Stimulated activated CD8-positive, alpha-beta memory T cell treated with anti-CD3 and anti-CD28 coated beads, Interleukin-4, amount 100 ng/mL, for 1 hour (primary cell): ENCODE results near the gene PEMT.

Experiments used
- DNase-seq, 2 donors: peaks; one replicate each; pipeline ENCODE4 v3.0.0-alpha.2; 2020; ENCODE audit warnings: low read depth in 2 of 2, low spot score in 1 of 2

Gene PEMT

DNA sequence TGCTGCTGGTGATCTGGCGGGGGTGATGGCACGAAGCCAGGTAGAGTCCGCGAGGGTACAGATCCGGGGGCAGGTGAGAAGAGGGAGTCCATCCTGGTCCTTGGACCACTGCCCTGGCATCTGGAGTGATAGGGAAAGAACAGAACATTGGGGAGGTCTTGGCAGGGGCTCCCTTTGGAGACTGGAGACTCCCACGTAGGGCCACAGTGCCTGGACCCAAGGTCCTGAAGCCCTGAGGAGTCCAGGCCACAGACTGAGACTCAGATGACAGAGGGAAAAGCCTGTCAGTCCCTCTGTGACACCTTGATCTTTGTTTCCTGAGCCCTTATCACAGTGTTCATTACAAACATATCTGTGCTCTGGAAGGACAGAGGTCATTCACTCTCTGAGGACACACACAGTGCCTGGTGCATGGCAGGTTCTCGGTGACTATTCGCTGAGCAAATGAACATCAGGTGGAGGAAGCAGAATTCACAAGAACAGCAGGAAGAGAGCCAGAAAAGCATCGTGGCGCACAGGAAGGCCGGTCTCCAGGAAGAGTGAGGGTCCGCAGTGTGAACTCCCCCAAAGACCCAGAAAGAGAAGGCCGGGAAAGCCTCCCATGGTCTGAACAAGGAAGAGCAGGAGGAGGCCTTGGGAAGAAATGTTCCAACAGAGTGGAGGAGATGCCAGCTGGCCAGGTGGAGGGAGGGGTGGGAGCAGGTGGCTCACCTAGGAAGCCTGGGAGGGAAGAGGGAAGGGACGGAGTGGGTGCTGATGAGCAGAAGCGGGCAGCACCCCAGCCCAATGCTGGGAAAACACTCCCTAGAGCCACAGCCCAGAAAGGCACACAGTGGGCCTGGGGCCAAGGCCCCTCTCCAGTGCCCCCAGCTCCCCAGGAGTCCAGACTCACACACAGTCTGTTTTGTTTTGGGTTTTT is 20.5 kb downstream of the PEMT start:
- no peak for DNase-seq

- no peak for DNase-seq
Observed at GRCh38 chr17:17570140-17570797, 21.2 kb downstream of the PEMT start.

GRCh38 chr17:17569691-17570090 is 21.8 kb downstream of the PEMT start:
- no peak for DNase-seq

DNA sequence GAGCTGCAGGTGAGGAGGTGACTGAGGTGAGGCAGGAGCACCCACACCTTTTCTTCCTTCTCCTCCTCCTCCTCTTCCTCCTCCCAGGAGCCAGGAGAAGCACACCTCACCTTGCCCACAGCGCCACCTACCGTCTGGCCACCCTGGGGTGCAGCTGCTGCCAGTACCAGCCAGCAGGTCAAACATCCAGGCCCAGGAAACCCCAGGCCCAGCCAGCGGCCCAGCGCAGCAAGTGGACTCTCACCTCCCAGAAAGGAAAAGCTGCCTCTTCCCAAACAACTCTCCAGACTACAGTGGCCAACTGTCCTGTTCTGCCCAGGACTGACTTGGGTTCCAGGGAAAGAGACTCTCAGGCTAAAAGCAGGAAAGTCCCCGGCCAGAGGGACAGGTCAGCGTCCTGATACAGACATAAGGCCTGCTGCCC is 22.7 kb downstream of the PEMT start:
- peak in 1 of 2 donors; percentile 22 for DNase-seq

DNA sequence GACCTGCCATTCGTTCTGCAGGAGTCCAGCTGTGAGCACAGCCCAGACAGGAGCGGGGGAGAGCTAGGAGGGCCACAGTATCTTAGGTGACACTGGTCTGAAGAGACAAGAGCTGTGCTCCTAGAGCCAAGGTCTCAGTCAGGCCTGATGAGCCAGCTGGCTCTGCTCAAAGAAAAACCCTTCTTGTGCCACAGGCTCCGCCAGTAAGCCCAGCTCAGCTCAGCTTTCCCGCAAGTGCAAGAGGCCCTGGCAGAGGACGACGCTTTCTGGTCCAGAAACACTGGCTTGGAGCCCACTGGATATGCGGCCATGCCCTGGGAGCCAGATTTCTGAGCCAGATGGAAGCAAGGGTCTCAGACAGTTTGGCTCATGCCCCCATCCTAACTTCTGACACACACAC is 23.9 kb downstream of the PEMT start:
- DNase-seq: no peak

DNA sequence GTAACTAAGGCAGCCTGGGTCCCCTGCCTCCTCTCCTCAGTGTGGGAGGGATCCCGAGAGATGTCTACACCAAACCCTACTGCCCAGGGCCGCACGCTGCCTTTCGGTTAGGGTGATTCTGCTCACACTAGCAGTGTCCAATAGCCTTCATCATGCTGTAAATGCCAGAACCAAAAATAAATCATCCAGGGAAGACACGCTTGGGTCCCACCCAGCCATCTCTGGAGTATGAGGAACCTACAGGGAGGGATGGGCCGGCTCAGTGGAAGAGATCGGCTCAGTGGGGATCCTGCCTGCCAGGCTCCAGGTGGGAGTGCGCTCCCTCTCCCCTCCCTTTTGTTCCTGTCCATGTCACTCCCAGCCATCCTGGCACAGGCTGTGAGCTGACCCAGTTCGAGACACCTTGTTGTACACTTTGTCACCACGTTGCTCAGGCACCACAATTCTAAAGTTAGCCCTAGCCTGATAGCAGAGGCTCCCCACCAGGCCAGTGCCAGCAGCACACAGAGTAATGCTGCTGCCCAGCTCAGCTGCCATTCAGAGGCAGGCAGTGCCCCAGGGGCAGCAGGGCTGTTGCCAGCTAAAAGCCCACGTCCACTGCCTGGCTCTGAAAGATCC is 24.5 kb downstream of the PEMT start:
- no peak for DNase-seq

- DNase-seq: no peak
Observed at GRCh38 chr17:17565471-17566339, 25.8 kb downstream of the PEMT start.

GRCh38 chr17:17564896-17565295 is 26.6 kb downstream of the PEMT start:
- no peak for DNase-seq

- no peak for DNase-seq
Observed at GRCh38 chr17:17564323-17564722, 27.2 kb downstream of the PEMT start.

- no peak for DNase-seq
Observed at GRCh38 chr17:17563530-17563929, 28.0 kb downstream of the PEMT start.

- DNase-seq: no peak
Observed at GRCh38 chr17:17562146-17562511, 29.4 kb downstream of the PEMT start.

DNA sequence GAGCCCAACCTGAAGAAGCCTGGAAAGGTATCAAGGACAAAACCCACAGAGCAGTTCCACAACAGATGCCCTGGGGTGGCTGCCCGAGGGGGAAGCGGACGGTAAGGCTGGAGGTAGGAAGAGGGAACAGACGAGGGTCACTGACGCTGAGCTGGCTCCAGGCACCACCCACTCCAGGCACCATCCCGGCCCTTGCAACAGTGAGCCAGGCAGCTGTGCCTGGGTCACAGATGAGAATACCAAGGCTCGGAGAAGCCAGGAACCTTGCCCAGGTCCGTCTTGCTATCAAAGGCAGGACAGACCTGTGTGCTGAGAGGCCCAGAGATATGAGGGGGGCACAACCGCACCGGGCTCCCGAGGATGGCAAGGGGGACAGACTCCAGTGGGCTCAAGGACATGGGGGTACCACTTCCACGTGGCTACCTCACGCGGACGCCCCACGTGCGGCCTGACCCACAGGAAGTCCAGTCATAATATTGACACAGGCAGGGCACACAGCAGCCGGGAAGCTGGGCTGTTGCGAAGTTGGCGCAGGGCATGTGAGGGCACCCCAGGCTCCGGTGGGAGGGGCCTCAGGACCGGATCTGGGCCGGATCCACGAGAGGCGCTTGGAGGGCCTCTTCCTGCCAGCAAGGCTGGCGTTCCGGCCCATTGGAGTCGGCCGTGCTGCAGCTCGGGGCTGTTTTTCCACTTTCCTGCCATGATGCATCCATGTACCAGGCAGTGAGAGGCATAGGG is 29.9 kb downstream of the PEMT start:
- DNase-seq: no peak

DNA sequence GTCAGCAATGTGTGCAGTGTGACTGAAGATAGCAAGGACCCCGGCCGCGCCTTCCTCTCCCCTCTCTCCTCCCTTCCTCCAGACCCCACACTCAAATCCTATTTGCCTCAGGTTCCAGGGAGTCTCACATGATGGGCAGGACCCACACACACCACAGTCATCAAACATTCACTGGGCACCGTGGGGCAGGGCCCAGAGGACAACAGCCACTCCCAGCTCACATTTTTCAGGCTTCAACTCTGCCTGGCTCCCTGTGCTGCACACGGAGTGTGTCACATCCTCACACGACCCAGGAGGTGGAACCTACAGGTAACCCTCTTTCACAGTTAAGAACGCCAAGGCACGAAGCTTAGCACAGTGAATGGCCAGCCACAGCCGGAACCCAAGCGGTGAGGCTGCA is 30.5 kb downstream of the PEMT start:
- no peak for DNase-seq

GRCh38 chr17:17560167-17560566 is 31.3 kb downstream of the PEMT start:
- DNase-seq: no peak

GRCh38 chr17:17559164-17559563 is 32.3 kb downstream of the PEMT start:
- DNase-seq: no peak

DNA sequence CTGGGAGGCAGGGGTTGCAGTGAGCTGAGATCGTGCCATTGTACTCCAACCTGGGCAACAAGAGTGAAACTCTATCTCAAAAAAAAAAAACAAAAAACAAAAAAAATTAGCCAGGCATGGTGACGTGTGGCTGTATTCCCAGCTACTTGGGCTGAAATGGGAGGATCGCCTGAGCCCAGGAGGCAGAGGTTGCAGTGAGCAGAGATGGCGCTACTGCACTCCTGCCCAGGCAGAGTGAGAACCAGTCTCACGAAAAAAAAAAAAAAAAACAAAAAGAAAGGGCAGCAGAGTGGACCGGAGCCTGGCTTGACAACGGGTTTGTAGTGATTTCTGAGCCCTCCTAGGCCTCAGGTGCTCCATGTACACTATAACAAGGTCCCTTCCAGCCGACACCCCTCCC is 33.1 kb downstream of the PEMT start:
- DNase-seq: no peak

DNA sequence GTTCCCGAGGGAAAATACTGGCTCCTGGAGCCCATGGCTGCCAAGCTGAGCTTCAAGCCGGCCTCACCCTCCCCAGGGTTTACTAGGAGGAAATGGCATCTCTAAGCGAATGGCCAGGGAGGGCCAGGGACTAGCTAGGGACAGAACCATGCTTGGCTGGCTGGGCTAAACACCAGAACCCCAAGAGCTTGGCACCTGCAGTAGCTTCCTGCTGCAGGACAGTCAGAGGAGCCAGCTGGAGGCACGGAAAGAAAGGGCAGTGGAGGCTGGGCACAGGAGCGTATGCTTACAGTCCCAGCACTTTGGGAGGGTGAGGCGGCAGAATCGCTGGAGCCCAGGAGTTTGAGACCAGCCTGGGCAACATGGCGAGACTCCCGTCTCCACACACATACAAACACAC is 33.7 kb downstream of the PEMT start:
- no peak for DNase-seq

DNA sequence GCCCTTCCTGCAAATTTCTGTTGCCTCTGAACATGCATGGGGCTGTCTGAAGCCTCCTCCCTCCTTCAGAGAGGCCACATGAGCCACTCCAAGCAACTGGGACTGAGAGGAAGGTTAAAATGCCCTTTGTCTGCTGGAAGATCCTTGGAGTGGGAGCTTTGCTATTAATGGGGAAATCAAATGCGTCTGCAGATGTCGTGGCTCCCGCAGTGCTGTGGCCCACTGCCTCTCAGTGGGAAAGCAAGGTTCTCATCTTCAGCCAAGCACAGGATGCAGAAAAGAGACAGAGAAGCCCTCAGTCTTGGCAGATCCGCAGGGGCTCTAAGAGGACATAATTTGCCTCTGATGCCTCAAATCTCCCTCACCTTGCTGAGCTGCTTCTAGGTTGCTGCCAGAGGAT is 34.8 kb downstream of the PEMT start:
- DNase-seq: no peak

- no peak for DNase-seq
Observed at GRCh38 chr17:17555906-17556305, 35.6 kb downstream of the PEMT start.

DNA sequence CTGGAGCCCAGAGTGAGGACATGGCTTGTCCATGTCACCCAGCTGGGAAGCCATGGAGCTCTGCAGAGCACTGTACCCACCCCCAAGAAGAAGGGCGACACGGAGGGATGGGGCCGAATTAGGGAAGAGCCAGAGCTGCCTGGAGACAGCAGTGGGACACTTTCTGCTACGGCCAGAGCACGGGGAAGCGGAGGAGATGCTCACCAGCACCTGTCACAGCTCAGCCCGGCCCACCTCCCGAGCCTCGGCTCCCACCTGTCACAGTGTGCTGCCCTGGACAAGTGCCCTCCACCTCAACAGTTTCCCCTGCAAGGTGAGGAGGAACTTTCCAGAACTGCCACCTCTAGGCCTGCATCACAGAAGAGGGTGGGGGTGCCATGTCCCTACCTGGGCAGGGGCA is 36.4 kb downstream of the PEMT start:
- no peak for DNase-seq

- DNase-seq: no peak
Observed at GRCh38 chr17:17554266-17554665, 37.2 kb downstream of the PEMT start.
